ENCODE data around the gene GPATCH11.

The GPATCH11 gene

DNA sequence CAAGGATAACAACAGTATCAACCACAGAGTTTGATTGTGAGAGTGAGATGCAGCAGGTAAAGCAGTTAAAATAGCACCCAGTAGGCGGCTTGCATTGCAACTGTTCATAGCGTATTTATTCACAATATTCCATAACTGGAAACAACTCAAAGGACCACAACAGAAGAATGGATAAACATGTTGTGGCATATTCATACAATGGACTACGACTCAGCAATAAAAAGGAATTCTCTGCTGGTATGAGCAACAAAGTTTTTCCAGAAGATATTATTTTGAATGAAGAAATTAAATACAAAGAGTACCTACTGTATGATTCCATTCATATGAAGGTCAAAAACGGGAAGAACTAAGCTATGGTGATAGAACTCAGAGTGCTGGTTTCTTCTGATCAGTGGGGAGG, 25.2 kb downstream of the GPATCH11 start:
- DNase-seq, result no peak

DNA sequence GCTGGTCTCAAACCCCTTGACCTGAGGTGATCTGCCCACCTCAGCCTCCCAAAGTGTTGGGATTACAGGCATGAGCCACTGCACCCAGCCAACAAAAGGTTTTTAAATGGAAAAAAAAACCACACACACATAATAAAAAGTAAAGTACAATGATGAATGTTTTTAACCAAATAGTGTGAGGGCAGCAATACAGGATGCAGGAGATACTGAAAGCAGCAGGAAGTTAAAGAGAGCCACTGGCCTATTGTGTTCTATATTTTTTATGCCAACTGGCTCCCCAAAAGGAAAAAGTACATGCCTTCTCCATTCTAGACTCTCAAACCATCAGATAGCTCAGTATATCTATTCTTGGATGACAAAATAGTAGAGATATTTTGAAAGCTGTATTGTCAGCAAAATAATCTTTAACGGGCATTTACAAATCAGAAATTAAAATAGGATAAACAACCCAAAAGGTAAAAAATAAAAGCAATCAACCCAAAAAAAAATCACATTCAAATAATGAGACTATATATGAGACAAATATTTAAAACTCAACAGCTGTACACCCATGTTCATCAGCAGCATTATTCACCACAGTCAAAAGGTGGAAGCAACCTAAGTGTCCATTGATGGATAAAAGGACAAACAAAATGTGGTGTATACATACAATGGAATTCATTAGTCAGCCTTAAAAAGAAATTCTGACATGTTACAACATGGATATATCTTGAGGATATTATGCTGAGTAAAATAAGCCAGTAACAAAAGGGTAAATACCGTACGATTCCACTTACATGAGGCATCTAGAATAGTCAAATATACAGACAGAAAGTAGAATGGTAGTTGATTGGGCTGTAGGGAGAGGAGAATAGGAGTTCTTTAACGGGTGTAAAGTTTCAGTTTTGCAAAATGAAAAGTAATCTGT, 26.2 kb downstream of the GPATCH11 start:
- DNase-seq, result no peak

DNA sequence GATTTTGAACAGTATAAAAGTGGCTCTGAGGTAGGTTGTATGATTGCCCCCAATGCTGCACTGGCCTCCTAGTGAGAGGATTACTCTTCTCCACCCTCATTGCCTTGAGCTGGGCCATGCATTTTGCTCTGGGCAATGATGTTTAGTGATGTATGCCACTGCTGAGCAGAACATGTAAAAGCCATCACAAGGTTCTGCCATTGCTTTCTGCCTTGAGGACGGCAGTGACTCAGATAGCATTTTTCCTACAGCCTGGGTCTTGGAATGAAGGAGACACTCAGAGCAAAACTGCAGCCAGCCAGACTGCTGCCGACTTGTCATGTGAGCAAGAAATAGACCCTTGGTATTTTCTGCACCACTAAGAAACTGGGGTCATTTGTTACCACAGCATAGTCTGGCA, 27.6 kb downstream of the GPATCH11 start:
- DNase-seq, result no peak

DNA sequence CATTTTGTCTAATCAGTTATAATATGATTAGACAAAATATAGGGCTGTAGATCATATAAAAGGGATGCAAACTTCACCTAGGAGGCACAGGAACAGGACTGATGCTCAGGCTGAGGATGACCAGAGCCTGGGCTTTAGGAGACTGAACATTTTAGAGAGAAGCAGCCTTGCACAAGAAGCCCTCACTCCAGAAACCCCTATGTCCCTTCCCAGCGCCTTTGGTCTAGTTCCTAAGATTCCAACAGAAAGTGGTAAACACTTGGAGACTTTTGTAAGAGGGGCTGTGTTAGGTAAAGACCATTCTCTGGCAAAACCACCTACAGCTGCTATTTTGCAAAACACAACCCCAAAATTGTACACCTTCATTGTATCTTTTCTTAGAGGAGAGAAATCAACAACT, 33.2 kb downstream of the GPATCH11 start:
- no peak for DNase-seq

DNA sequence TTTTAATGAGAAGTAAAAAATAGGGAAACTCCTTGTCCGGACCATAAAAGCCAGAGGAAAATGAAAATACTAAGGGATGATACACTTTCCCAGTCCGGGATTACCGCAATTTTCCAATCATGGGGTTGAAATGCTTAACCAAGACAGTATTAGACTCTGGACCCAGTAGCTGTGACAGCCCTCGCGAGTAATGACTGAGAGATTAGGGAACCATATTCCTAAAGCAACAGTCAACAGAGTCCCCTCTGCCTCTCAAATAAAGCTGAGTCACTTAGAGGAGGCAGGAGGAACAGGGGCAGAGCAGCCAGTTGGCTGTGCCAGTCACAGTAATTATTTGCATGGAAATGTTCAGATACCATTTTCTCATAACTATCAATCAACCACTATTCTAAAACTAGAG, 34.8 kb downstream of the GPATCH11 start:
- DNase-seq, result no peak

DNA sequence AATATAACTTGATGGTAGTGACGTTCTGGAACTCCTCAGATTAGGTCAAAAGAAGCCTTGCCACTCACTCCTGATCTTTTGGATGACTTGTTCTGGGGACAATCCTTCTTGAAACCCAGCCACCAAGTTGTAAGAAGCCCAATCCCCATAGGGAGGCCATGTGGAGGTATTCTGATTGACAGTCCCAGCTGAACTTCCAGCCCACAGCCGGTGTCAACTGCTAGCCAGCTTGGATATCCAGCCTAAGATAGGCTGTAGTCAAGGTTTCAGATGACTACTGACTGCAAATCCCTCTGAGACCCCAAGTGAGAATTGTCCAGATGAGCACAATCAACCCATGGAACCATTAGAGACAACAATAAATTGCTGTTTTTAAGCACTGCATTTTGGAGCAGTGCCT, 41.1 kb downstream of the GPATCH11 start:
- no peak for DNase-seq

DNA sequence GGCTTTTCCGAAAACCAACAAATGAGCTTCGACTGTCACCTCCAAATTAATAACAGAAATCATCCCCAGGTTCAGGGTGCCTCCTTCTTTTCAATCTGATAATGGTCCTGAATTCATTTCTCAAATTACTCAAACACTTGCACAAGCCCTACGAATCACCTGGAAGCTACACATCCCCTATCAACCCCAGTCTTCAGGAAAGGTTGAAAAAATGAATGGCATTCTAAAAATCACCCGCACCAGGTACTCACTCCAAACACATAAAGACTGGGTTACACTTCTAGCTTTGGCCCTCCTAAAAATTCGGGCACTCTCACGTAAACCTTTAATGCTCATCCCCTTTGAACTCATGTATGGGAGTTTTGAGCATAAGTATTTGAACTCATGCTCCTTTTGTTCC, 48.6 kb downstream of the GPATCH11 start:
- no peak for DNase-seq

DNA sequence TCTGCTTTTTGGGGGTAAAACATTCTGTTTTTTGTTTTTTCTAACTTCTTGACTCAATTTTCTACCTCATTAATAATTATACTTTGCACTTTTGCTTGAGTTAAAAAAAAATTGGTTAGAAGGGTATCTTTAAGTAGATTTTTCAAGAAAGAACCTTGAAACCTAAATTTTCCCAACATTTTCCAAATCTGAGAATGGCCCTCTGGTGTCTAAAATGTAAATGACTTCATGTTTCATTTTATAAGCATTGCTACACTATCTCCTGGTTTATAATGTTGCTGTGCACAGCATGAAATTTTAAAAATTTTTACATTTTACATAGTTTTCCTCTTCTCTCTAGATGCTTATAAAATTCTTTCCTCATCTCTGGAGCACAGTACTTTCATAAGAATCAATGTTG, 58.2 kb downstream of the GPATCH11 start:
- no peak for DNase-seq

DNA sequence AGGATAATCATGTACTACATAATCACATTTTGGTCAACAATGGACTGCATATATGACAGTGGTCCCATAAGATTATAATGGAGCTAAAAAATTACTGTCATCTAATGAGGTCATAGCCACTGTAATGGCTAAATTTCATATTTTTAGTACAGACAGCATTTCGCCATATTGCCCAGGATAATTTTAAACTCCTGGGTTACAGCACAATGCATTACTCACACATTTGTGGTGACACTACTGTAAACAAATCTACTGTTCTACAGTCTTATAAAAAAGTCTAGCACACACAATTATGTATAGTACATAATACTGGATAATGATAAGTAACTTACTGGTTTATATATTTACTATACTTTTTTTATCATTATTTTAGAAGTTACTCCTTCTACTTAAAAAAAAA, 59.7 kb downstream of the GPATCH11 start:
- DNase-seq, result no peak

DNA sequence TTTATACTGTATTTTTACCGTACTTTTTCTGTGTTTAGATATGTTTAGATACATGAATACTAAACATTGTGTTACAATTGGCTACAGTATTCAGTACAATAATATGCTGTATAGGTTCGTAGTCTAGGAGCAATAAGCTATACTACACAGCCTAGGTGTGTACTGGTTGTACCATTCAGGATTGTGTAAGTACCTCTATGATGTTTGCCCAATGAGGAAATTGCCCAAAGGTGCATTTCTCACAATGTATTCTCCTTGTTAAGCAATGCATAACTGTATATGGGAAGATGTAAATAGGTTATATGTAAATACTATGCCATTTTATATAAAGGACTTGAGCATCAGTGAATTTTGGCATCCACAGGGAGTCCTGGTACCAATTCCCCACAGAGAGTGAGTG, 61.7 kb downstream of the GPATCH11 start:
- no peak for DNase-seq

DNA sequence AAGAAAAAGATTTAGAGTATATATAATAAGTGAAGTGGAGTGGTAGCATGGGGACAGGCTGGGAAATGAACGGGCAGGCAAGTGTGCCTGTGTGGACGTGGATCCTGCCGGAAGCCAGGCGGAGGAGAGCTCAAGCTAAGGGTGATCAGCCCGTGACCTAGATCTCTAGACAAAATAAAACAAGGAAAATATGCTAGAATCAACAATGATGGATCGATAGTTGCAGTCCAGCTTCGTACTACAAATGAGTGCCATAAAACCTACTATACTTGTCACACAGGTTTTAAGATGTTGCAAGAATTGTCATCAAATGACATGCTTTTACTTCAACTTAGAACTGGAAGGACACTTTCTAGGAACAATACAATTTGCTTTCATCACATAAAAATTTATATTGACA, 64.0 kb downstream of the GPATCH11 start:
- no peak for DNase-seq

Measured in CD4-positive, alpha-beta T cell treated with Interleukin-17A for 4 hours (primary cell).